OCI-LY1 (cell line): Measurements from ENCODE around the gene STAT5B.
"Not testable (repeated sequence)": the region's sequence is repeated elsewhere in the genome, so short reads cannot be mapped to it uniquely, and the experiment has no call there.

Experiments
- EZH2 ChIP-seq: fragments of 200-600 bp; sonication (generic), shearing (Covaris generic); IDR thresholded peaks from 2 replicates; pipeline ENCODE4 v1.8.0; 2017; ENCODE audit warnings: borderline replicate concordance, mixed run types, mild to moderate bottlenecking, antibody characterized with exemption, low read length, moderate library complexity, mixed read lengths
- TF ChIP-seq, protein P1 (sequence below): fragments of 200-600 bp; sonication (generic), shearing (Covaris generic); IDR thresholded peaks from 2 replicates; pipeline ENCODE4 v1.5.1; 2017; ENCODE audit warnings: mild to moderate bottlenecking, antibody characterized with exemption, low read length, moderate library complexity, mixed read lengths

DNA sequence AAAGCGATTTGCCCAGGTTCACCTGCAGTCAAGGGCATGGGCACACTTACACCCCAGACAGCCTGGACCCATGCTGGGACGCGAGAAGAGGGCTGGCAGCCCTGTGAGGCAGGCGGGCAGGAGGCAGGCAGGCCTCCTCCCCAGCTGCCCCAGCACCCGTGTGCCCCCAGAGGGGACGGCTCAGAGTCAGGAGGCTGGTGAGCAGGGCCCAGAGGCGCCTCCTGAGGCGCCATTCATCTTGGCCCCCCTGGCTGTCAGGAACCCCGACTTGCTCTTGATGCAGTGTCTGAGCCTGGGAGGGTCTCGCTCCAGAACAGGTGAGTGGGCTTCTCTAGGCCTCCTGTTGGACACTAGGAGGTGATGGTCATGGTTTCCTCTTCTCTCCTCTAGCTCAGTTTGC, 23.2 kb upstream of the STAT5B start:
- TF ChIP-seq, protein P1, sequence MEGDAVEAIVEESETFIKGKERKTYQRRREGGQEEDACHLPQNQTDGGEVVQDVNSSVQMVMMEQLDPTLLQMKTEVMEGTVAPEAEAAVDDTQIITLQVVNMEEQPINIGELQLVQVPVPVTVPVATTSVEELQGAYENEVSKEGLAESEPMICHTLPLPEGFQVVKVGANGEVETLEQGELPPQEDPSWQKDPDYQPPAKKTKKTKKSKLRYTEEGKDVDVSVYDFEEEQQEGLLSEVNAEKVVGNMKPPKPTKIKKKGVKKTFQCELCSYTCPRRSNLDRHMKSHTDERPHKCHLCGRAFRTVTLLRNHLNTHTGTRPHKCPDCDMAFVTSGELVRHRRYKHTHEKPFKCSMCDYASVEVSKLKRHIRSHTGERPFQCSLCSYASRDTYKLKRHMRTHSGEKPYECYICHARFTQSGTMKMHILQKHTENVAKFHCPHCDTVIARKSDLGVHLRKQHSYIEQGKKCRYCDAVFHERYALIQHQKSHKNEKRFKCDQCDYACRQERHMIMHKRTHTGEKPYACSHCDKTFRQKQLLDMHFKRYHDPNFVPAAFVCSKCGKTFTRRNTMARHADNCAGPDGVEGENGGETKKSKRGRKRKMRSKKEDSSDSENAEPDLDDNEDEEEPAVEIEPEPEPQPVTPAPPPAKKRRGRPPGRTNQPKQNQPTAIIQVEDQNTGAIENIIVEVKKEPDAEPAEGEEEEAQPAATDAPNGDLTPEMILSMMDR: not testable (repeated sequence)
- TF ChIP-seq EZH2: not testable (repeated sequence)
